Ovary (tissue), 3 donors: ENCODE measurements around the gene THSD4.

Experiments used
- EP300 ChIP-seq: sonication (generic); formaldehyde crosslinking; IDR thresholded peaks from one replicate; pipeline ENCODE4 v1.6.1; 2017; ENCODE audit warnings: antibody characterized with exemption
- POLR2A ChIP-seq: fragments of 450-650 bp; IDR thresholded peaks from one replicate; pipeline ENCODE4 v1.6.1; 2017; ENCODE audit warnings: antibody characterized with exemption, mild to moderate bottlenecking, moderate library complexity
- TF ChIP-seq, protein P1 (sequence below), 3 donors: fragments of 450-650 bp in 2 of 3; fragments of 200-600 bp in 1 of 3; IDR thresholded peaks; one replicate each; pipeline versions ENCODE4 v1.5.1 to v1.8.0; 2016 to 2022; ENCODE audit warnings: antibody characterized with exemption in 3 of 3, mild to moderate bottlenecking in 1 of 3
- donor health status: DM: no; HTN: no; CAD: no.

DNA sequence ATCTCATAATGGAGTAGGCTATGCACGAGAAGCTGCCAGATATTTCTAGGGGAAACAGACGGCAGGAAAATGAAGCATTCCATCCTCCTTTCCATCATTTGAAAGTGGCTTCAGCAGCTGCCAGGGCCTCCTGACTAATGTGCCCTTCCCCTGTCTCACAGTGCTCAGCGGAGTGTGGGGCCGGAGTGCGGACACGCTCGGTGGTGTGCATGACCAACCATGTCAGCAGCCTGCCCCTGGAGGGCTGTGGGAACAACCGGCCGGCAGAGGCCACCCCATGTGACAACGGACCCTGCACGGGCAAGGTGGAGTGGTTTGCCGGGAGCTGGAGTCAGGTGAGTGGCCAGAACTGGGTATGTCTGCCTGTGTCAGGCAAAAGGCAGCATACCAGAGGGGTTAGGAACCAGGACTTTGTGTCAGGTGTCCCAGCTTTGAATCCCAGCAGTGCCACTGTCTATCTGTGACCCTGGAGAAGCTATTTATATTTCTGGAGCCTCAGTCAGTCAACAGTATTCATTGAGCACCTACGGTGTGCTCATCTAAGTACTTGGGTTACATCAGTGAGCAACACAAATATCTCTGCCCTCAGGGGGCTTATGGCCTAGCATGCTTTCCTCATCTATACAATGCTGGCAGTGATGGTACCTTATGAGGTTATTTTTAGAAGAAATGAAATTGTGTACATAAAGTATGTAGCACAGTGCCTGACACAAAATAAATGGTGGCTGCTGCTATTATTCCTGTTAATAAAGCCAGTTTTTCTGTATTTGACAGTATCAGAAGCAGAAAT lies 642.7 kb downstream of the THSD4 start:
- TF ChIP-seq POLR2A (no peak), EP300 (no peak)
- TF ChIP-seq, protein P1, sequence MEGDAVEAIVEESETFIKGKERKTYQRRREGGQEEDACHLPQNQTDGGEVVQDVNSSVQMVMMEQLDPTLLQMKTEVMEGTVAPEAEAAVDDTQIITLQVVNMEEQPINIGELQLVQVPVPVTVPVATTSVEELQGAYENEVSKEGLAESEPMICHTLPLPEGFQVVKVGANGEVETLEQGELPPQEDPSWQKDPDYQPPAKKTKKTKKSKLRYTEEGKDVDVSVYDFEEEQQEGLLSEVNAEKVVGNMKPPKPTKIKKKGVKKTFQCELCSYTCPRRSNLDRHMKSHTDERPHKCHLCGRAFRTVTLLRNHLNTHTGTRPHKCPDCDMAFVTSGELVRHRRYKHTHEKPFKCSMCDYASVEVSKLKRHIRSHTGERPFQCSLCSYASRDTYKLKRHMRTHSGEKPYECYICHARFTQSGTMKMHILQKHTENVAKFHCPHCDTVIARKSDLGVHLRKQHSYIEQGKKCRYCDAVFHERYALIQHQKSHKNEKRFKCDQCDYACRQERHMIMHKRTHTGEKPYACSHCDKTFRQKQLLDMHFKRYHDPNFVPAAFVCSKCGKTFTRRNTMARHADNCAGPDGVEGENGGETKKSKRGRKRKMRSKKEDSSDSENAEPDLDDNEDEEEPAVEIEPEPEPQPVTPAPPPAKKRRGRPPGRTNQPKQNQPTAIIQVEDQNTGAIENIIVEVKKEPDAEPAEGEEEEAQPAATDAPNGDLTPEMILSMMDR (IDR thresholded peaks at IDR 0.05), result no peak
